ENCODE results near the gene NANOG.
"Not testable (repeated sequence)": the region's sequence is repeated elsewhere in the genome, so short reads cannot be mapped to it uniquely, and the experiment has no call there.

The NANOG gene
- 0 reads per million in 4 donors for total RNA-seq

GRCh38 chr12:7788884-7789528 lies at the start of gene NANOG:
Gene NANOG, plus strand, starts transcription at chr12:7789402. Its CDS starts 213 bp downstream, at chr12:7789615.
- not testable (repeated sequence) for DNase-seq

DNA sequence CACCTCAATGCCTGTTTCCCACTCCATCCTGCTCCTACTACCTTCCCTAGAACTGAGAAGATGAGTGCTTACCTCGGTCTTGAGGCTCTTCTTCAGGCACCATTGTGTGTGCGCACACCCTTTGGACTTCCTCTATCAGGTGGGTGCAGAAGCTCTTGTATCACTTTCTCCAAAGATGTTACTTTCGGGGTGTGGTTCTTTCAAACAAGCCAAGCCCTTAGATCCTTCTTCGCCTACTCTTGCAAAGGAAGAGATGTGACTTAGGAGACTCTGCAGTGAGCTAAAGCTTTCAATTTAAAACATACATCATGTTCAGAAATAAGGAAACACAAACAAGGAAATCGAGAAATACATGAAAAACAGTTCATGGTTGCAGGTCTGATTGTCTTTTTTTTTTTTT lies 42.0 kb upstream of the NANOG start, which contains the start of gene CLEC4C:
TSS of gene CLEC4C (minus strand) at position 130 of the 400 bp plus-strand sequence. CDS start at position 103, 27 bp downstream.
- no peak for DNase-seq

DNA sequence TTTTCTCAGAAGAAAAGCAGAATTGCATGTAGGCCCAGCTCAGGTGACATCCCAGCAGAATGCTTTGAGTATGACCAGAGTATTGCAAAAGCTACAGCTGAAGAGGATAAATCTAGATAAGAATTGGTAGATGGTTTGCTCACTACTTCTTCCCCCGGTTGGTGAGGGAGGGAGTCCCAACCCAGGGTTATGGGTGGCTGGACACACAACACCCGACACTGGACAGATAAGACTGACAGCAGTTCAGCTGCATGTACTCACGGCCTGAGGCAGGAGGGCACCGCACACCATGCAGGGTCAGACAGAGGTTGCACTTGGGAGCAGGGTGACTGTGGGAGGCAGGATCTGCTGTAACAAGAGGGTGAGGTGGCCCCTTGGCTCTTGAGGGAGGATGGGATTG lies 40.4 kb upstream of the NANOG start:
- DNase-seq, result no peak

GRCh38 chr12:7749442-7749841 lies 39.8 kb upstream of the NANOG start:
- no peak for DNase-seq

- DNase-seq, result no peak
Measured at GRCh38 chr12:7750350-7750749, 38.9 kb upstream of the NANOG start.

DNA sequence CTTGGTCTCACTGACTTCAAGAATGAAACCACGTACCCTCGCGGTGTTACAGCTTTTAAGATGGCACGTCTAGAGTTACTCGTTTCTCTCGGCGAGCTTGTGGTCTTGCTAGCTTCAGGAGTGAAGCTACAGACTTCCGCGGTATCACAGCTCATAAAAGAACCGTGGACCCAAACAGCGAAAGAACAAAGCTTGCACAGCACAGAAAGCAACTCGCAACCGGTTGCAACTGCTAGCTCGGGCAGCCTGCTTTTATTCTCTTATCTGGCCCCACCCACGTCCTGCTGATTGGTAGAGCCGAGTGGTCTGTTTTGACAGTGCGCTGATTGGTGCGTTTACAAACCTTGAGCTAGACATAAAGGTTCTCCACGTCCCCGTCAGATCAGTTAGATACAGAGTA lies 37.8 kb upstream of the NANOG start:
- no peak for DNase-seq

- DNase-seq, result not testable (repeated sequence)
Measured at GRCh38 chr12:7751941-7752922, 37.0 kb upstream of the NANOG start.

GRCh38 chr12:7755668-7756067 lies 33.5 kb upstream of the NANOG start:
- DNase-seq, result peak in 1 of 5 donors; percentile 36

- no peak for DNase-seq
Measured at GRCh38 chr12:7756993-7757392, 32.2 kb upstream of the NANOG start.

- no peak for DNase-seq
Measured at GRCh38 chr12:7758766-7759140, 30.4 kb upstream of the NANOG start.

- DNase-seq, result no peak
Measured at GRCh38 chr12:7769999-7770398, 19.2 kb upstream of the NANOG start.

GRCh38 chr12:7781274-7781673 lies 7.9 kb upstream of the NANOG start:
- no peak for DNase-seq

GRCh38 chr12:7782055-7782454 lies 7.1 kb upstream of the NANOG start:
- no peak for DNase-seq

- not testable (repeated sequence) for DNase-seq
Measured at GRCh38 chr12:7783433-7783832, 5.8 kb upstream of the NANOG start.

DNA sequence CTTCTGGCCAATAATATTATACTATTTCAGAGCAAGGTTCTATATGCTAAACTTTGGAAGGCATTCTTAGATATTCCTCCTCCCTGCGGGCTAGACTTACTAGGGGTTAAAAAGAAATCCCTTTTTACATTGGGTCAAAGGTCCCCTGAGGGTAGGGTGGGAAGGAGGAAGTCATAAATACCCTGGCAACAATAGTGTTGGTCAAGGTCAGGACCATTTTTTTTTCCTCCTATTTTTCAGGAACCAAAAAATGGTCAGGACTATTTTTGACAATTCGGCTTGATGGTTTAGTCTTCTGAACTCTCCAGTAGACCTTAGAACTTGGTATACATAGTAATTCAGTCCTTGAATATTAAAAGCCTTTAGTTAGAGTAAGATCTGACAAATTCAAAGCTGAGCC lies 4.5 kb upstream of the NANOG start:
- DNase-seq, result no peak

- DNase-seq, result no peak
Measured at GRCh38 chr12:7787574-7788293, 1.5 kb upstream of the NANOG start.

- no peak for DNase-seq
Measured at GRCh38 chr12:7788294-7788660, 925 bp upstream of the NANOG start.

DNA sequence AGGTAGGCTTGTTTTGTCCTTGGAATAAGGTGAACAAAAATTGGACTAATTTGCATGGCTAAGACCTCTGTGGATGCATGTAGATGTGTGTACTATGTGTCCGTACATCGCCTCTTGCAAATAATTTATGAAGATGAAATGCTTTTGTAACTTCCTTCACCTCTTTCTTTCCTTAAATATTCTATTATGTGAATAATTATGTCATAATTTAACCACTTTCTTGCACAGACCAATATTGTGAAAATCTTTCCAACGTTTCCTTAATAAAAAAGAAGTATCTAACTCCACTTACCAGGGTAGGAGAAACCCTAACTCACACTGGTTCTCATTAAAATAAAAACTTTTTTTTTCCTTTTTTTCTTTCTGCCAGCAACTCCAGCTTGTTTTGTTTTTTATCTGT lies 4.0 kb downstream of the NANOG start:
- no peak for DNase-seq

GRCh38 chr12:7797269-7797668 lies 8.1 kb downstream of the NANOG start:
- not testable (repeated sequence) for DNase-seq

DNA sequence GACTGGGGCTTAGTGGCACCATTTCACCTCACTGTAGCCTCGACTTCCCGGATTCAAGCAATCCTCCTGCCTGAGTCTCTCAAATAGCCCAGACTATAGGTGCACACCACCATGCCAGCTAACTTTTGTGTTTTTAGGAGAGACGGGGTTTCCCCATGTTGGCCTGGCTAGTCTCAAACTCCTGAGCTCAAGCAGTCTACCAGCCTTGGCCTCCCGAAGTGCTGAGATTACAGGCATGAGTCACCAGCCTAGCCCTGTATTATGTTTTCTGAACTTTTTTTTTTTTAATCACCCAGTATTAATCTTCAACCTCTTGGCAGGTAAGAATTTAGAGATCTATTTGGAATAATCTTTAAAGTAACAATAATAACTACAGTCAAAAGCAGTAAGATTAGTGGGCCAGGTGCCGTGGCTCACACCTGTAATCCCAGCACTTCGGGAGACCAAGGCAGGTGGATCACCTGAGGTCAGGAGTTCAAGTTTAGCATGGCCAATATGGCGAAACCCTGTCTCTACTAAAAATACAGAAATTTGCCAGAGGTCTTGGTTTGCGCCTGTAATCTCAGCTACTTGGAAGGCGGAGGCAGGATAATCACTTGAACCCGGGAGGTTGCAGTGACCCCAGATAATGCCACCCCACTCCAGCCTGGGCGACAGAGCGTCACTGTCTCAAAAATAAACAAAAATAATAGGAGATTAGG lies 8.6 kb downstream of the NANOG start:
- DNase-seq, result no peak

GRCh38 chr12:7798750-7799308 lies 9.6 kb downstream of the NANOG start:
- not testable (repeated sequence) for DNase-seq

DNA sequence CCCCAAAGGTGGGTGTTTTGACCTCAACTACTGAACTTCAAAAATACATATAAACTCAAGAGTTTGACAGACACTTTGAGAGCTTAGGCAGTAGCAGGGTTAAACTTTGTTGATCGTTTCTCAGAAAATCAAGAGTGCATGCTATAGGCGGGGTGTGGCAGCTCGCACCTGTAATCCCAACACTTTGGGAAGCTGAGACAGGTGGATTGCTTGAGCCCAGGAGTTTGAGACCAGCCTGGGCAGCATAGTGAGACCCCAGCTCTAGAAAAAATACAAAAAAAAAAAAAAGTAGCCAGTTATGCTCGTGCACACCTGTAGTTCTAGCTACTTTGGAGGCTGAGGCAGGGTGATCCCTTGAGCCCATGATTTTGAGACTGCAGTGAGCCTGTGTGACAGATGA lies 12.3 kb downstream of the NANOG start:
- DNase-seq, result no peak
